Thyroid gland (tissue), 4 donors: ENCODE measurements around the gene HES3. TPM values are rescaled to one million over a fixed set of nuclear protein-coding genes. Genes with fewer than 3 reads are reported as not detected.

Source experiments
- DNase-seq, 2 donors: peaks; one replicate each; pipeline ENCODE4 v3.0.0-alpha.2; 2019
- H3K27ac ChIP-seq, 3 donors: fragments of 200-600 bp; sonication (generic); 1 replicate in 2 of 3; 2 replicates in 1 of 3; pipeline ENCODE4 v1.5.1; 2016 to 2019; ENCODE audit warnings: mild to moderate bottlenecking in 1 of 3, moderate library complexity in 1 of 3
- H3K27me3 ChIP-seq: fragments of 200-600 bp; sonication (generic); one replicate; pipeline ENCODE4 v1.5.1; 2019
- H3K36me3 ChIP-seq, 2 donors: fragments of 200-600 bp; sonication (generic); one replicate each; pipeline ENCODE4 v1.5.1; 2016 to 2019
- H3K4me1 ChIP-seq, 2 donors: fragments of 200-600 bp; sonication (generic); one replicate each; pipeline ENCODE4 v1.5.1; 2017 to 2019
- H3K4me3 ChIP-seq, 3 donors: fragments of 200-600 bp; sonication (generic); replicated peaks in 1 of 3; 1 replicate in 2 of 3; 2 replicates in 1 of 3; pipeline ENCODE4 v1.5.1; 2016; ENCODE audit warnings: mild to moderate bottlenecking in 1 of 3
- H3K9me3 ChIP-seq: fragments of 200-600 bp; sonication (generic); one replicate; pipeline ENCODE4 v1.5.1; 2017
- POLR2A ChIP-seq, 2 donors: fragments of 450-650 bp; IDR thresholded peaks; one replicate each; pipeline ENCODE4 v1.6.1; 2017; ENCODE audit warnings: antibody characterized with exemption in 2 of 2, mild to moderate bottlenecking in 2 of 2, moderate library complexity in 1 of 2
- WGBS, 2 donors: methylation state at CpG; one replicate each; pipeline ENCODE4 v1.1.5; 2017; 5-methylcytosine and 5-hydroxymethylcytosine counted together
- intact Hi-C: fragments of 100-400 bp; cut with DNase I; formaldehyde crosslinking; loops from one replicate; pipeline ENCODE4 v1.15.1; 2023
- total RNA-seq, 4 donors: library from RNA; depleted of rRNA; stranded (reverse); fragments of >200 nt; gene quantifications; one replicate each; pipeline ENCODE4 v1.2.3, GENCODE V29; 2016
- TF ChIP-seq, protein P1 (sequence below), 6 experiments: fragments of 200-600 bp in 3 of 6; fragments of 450-650 bp in 3 of 6; sonication (generic) in 3 of 6; IDR thresholded peaks; one replicate each; pipeline ENCODE4 v1.5.1; 2016 to 2019; ENCODE audit warnings: antibody characterized with exemption in 6 of 6, mild to moderate bottlenecking in 2 of 6, inconsistent platforms in 1 of 6, moderate library complexity in 1 of 6

The HES3 gene
- total RNA-seq, 4 donors from 2014 or later: not detected

DNA sequence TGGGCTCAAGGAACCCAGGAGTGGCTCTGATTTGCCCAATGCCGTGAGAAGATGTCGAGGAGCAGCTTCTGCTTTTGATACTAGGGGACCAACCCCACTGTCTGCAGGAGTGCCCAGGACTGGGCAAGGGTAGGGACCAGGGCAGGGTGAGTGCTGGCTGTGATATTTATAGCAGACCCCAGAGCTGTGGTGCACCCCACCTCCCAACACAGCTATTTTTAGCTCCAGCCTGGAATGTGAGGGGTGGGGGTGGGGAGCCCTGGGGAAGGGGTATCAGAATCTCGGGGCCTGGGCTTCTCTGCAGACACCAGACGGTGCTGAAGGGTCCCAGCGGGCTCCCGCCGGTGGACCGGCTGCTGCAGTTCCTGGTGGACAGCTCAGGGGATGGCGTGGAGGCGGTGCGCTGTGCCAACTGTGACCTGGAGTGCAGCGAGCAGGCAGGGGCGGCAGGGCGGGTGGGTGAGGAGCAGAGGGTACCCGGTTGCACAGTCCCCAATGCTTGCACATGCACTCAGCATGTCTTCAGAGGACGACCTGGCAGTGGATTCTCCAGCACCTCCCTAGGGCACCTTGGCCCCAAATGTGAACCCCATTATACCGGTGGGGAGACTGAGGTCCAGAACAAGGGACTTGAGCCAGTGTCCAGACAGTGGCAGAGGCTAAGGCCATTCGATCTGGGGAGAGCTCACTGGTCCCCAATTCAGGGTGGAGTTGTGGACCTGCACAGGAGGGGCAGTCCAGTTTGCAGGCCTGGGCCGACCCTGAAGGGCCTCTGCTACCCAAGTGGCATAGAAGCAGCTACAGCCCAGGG lies 36.7 kb upstream of the HES3 start:
- H3K4me3 ChIP-seq: no peak overlapping the region
- intact Hi-C loops: loop anchor here (5.0 kb wide), 1 partner anchor 35 kb away; the partner anchor contains the start of gene HES3
- H3K27ac ChIP-seq: no peak overlapping the region
- peaks cover 24 to 32% of the 10 kb centered on the region in 2 donors for H3K4me1 ChIP-seq
- H3K9me3 ChIP-seq: no peaks in the 10 kb centered on the region
- H3K27me3 ChIP-seq: no peaks in the 10 kb centered on the region
- no peaks in the 10 kb centered on the region for H3K36me3 ChIP-seq
- TF ChIP-seq, protein P1, sequence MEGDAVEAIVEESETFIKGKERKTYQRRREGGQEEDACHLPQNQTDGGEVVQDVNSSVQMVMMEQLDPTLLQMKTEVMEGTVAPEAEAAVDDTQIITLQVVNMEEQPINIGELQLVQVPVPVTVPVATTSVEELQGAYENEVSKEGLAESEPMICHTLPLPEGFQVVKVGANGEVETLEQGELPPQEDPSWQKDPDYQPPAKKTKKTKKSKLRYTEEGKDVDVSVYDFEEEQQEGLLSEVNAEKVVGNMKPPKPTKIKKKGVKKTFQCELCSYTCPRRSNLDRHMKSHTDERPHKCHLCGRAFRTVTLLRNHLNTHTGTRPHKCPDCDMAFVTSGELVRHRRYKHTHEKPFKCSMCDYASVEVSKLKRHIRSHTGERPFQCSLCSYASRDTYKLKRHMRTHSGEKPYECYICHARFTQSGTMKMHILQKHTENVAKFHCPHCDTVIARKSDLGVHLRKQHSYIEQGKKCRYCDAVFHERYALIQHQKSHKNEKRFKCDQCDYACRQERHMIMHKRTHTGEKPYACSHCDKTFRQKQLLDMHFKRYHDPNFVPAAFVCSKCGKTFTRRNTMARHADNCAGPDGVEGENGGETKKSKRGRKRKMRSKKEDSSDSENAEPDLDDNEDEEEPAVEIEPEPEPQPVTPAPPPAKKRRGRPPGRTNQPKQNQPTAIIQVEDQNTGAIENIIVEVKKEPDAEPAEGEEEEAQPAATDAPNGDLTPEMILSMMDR (IDR thresholded peaks at IDR 0.05): no peak
- TF ChIP-seq POLR2A (IDR thresholded peaks at IDR 0.05): no peak
- 90% methylated on average over 2 to 17 of the region's 19 CpGs for WGBS, 2 donors
- no peak for DNase-seq

DNA sequence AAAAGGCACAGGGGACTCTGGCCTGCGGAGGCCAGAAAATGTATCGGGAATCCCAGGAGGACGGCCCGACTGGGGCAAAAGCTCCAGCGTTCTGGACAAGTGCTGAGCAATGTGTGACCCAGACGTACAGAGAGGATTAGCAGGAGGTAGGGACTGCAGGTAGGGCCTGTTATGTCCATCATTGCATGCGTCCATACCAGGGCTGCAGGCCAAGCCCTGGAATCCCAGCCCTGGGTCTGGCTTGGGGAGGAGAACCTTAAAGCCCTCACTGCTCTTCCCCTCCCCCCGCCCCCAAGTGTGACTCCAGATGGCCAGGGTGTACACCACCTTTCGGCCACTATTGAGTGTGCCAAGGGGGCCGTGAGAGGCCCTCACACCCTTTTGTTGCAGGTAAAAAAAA lies 36.1 kb upstream of the HES3 start:
- H3K36me3 ChIP-seq: no peaks in the 10 kb centered on the region
- no peak for TF ChIP-seq POLR2A (IDR thresholded peaks at IDR 0.05)
- TF ChIP-seq, protein P1 (IDR thresholded peaks at IDR 0.05): no peak
- intact Hi-C loops: loop anchor here (5.0 kb wide), 1 partner anchor 34 kb away; the partner anchor contains the start of gene HES3
- no peaks in the 10 kb centered on the region for H3K9me3 ChIP-seq
- no peak overlapping the region for H3K27ac ChIP-seq
- DNase-seq: no peak
- no peaks in the 10 kb centered on the region for H3K27me3 ChIP-seq
- whole genome bisulfite sequencing, 2 donors: 94 to 95% methylated on average over 10 of the region's 10 CpGs
- peaks cover 24 to 32% of the 10 kb centered on the region in 2 donors for H3K4me1 ChIP-seq
- no peak overlapping the region for H3K4me3 ChIP-seq

DNA sequence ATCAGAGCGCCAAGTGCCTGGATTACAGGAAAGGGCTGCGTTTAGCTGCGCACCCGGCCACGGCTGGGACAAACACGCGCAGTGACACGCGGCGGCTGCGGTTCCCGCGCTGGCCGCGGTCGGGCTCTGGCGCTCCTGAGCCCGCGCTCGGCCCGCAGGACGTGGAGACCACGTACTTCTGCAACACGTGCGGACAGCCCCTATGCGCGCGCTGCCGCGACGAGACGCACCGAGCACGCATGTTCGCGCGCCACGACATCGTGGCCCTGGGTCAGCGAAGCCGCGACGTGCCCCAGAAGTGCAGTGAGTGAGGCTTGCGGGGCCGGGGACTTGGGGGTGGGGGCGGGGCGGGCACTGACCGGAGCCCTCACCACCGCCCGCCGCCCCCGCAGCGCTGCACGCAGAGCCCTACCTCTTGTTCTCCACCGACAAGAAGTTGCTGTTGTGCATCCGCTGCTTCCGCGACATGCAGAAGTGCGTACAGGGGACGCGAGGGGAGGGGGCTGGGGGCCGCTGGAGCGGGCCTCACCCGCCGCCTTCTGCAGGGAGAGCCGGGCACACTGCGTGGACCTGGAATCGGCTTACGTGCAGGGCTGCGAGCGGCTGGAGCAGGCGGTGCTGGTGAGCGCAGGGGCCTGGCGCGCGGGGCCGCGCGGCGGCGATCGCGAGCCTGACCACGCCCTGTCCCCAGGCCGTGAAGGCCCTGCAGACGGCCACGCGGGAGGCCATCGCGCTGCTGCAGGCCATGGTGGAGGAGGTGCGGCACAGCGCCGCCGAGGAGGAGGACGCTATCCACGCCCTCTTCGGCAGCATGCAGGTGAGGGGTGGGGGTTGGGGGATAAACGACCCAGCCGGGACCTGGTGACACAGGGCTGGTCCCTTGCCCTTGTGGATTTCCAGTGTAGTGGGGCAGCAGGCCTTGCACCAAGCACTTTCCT lies 35.0 kb upstream of the HES3 start:
- H3K27me3 ChIP-seq: no peaks in the 10 kb centered on the region
- H3K36me3 ChIP-seq: no peaks in the 10 kb centered on the region
- 10% methylated on average over 15 of the region's 99 CpGs; no CpG with 5 or more reads in 1 of the 2 donors for WGBS, 2 donors
- H3K9me3 ChIP-seq: no peaks in the 10 kb centered on the region
- peak overlapping the region in 1 of 3 donors; percentile 26 for H3K4me3 ChIP-seq
- DNase-seq: peak; percentile 60 to 62
- intact Hi-C loops: loop anchor here (5.0 kb wide), 1 partner anchor 33 kb away; the partner anchor contains the start of gene HES3
- no peak overlapping the region for H3K27ac ChIP-seq
- H3K4me1 ChIP-seq: peaks cover 24 to 32% of the 10 kb centered on the region in 2 donors
- TF ChIP-seq, protein P1 (IDR thresholded peaks at IDR 0.05): peak in 4 of 6 experiments; percentile 35 to 51 (median 40)
- no peak for TF ChIP-seq POLR2A (IDR thresholded peaks at IDR 0.05)

DNA sequence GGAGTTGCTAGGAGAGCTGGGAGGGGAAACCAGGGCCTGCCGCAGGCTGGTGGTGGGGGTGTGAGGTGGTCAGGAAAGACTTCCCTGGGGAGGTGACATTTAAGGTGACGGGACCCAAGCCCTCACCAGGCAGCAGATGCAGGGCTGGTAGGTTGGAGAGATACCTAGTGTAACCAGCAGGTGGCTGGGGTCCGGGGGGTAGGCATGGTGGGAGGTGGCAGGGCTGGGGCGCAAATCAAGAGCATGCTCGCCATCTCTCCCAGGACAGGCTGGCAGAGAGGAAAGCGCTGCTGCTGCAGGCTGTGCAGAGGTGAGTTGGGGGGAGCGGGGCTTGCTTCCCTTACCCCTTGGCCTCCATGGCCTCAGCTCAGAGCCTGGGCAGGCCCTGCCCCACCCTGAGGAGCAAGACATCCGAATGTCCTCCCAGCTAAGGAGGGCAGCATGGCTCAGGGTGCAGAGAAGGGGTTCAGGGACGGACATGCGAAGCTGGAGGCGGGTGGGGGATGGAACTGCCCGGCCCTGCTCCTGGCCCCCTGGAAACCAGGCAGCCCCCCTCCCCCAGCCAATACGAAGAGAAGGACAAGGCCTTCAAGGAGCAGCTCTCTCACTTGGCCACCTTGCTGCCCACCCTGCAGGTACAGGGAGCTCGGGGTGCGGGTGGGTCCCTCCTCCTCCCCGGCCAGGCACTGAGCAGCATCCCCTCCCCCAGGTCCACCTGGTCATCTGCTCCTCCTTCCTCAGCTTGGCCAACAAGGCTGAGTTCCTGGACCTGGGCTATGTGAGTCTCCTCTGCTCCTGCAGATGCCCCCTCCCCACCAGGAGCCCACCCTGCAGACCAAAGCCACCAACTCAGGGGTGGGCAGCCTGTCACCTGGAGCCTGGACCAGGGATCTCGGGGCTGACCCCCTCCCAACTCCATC lies 34.1 kb upstream of the HES3 start:
- TF ChIP-seq, protein P1 (IDR thresholded peaks at IDR 0.05): no peak
- no peak for TF ChIP-seq POLR2A (IDR thresholded peaks at IDR 0.05)
- no peak for DNase-seq
- H3K4me1 ChIP-seq: peaks cover 21 to 28% of the 10 kb centered on the region in 2 donors
- 85 to 90% methylated on average over 12 to 17 of the region's 17 CpGs for WGBS, 2 donors
- no peak overlapping the region for H3K4me3 ChIP-seq
- no peak overlapping the region for H3K27ac ChIP-seq
- intact Hi-C loops: loop anchor here (5.0 kb wide), 1 partner anchor 32 kb away; the partner anchor contains the start of gene HES3
- H3K27me3 ChIP-seq: no peaks in the 10 kb centered on the region
- H3K36me3 ChIP-seq: no peaks in the 10 kb centered on the region
- no peaks in the 10 kb centered on the region for H3K9me3 ChIP-seq
